IMR-90 (cell line): ENCODE data around the gene ADD3. TPM values are rescaled to one million over a fixed set of nuclear protein-coding genes. Genes with fewer than 3 reads are reported as not detected.

Experiments used
- ATAC-seq: fragments of 200-7000 bp; cut with Tn5 transposase; 2 replicates; pipeline ENCODE4 v1.9.1; 2020; ENCODE audit warnings: low read depth, mild to moderate bottlenecking, moderate library complexity
- BruUV-seq: library from RNA; stranded (reverse); fragments of 400-500 nt; replicated peaks from 2 replicates; lab custom pipeline; 2021; lab: Mats Ljungman, UMichigan
- CTCF ChIA-PET: fragments of 300-600 bp; formaldehyde crosslinking; extraction: SDS; loops from one replicate; lab custom pipeline; 2021; ENCODE audit warnings: antibody characterized with exemption; lab: Yijun Ruan, JAX
- POLR2A ChIA-PET: fragments of 300-600 bp; sonication (Branson Sonifier 250); formaldehyde crosslinking; loops from one replicate; lab custom pipeline; 2022; ENCODE audit warnings: antibody characterized with exemption; ENCODE audit not compliant: unreplicated experiment; lab: Charles Lee
- DNase-seq: peaks from one replicate; pipeline ENCODE4 v3.0.0; 2013
- H2AFZ ChIP-seq: replicated peaks from 2 replicates; pipeline ENCODE3; 2013; ENCODE audit warnings: low read length, mild to moderate bottlenecking; ENCODE audit not compliant: poor library complexity
- H2AK5ac ChIP-seq: 2 replicates; pipeline ENCODE4 v1.6.1; 2013; ENCODE audit warnings: low read depth, low read length, inconsistent platforms
- H2AK9ac ChIP-seq: replicated peaks from 2 replicates; pipeline ENCODE3; 2013; ENCODE audit warnings: mild to moderate bottlenecking, low read depth, low read length, moderate library complexity; ENCODE audit not compliant: poor library complexity
- H2BK120ac ChIP-seq: 2 replicates; pipeline ENCODE4 v1.6.1; 2013; ENCODE audit warnings: low read depth, low read length, inconsistent platforms
- H2BK15ac ChIP-seq: 3 replicates; pipeline ENCODE4 v1.6.1; 2013; ENCODE audit warnings: low read depth, low read length, inconsistent platforms
- H2BK20ac ChIP-seq: 2 replicates; pipeline ENCODE4 v1.6.1; 2013; ENCODE audit warnings: low read depth, mild to moderate bottlenecking, inconsistent platforms, low read length, moderate library complexity
- H2BK5ac ChIP-seq: 2 replicates; pipeline ENCODE4 v1.6.1; 2013; ENCODE audit warnings: mild to moderate bottlenecking, low read depth, low read length, inconsistent platforms; ENCODE audit not compliant: poor library complexity, severe bottlenecking
- H3K14ac ChIP-seq: replicated peaks from 2 replicates; pipeline ENCODE4 v1.6.1; 2013; ENCODE audit warnings: low read depth, low read length, inconsistent platforms
- H3K18ac ChIP-seq: 2 replicates; pipeline ENCODE4 v1.6.1; 2013; ENCODE audit warnings: low read depth, low read length, control low read depth
- H3K23ac ChIP-seq: 2 replicates; pipeline ENCODE4 v1.6.1; 2013; ENCODE audit warnings: low read depth, low read length, inconsistent platforms
- H3K27ac ChIP-seq: 2 replicates; pipeline ENCODE4 v1.5.1; 2013; ENCODE audit warnings: mild to moderate bottlenecking, control low read depth, low read length; ENCODE audit not compliant: insufficient read depth
- H3K27me3 ChIP-seq: 2 replicates; pipeline ENCODE4 v1.6.1; 2013; ENCODE audit warnings: low read length; ENCODE audit not compliant: control insufficient read depth, insufficient read depth
- H3K36me3 ChIP-seq: 2 replicates; pipeline ENCODE4 v1.6.1; 2013; ENCODE audit warnings: low read length, mixed read lengths; ENCODE audit not compliant: control insufficient read depth, insufficient read depth
- H3K4ac ChIP-seq: 2 replicates; pipeline ENCODE4 v1.6.1; 2013; ENCODE audit warnings: low read depth, low read length, inconsistent platforms
- H3K4me1 ChIP-seq: 2 replicates; pipeline ENCODE4 v1.6.1; 2013; ENCODE audit warnings: low read length, mixed read lengths; ENCODE audit not compliant: control insufficient read depth, insufficient read depth
- H3K4me2 ChIP-seq: 2 replicates; pipeline ENCODE4 v1.6.1; 2013; ENCODE audit warnings: low read depth, mild to moderate bottlenecking, control low read depth, low read length, moderate library complexity
- H3K4me3 ChIP-seq: 2 replicates; pipeline ENCODE4 v1.5.1; 2013; ENCODE audit warnings: low read depth, mild to moderate bottlenecking, control low read depth, low read length, moderate library complexity; ENCODE audit not compliant: insufficient read depth
- H3K56ac ChIP-seq: 2 replicates; pipeline ENCODE4 v1.6.1; 2013; ENCODE audit warnings: low read length, inconsistent platforms; ENCODE audit not compliant: insufficient read depth; ENCODE audit errors: extremely low read depth
- H3K79me1 ChIP-seq, 2 experiments: 2 replicates each; pipeline ENCODE4 v1.6.1; 2013; ENCODE audit warnings: low read length in 2 of 2, inconsistent platforms in 1 of 2, low read depth in 1 of 2
- H3K9ac ChIP-seq: 2 replicates; pipeline ENCODE4 v1.6.1; 2013; ENCODE audit warnings: low read depth, low read length, control low read depth
- H3K9me1 ChIP-seq: 2 replicates; pipeline ENCODE4 v1.6.1; 2013; ENCODE audit warnings: low read length, inconsistent platforms; ENCODE audit not compliant: insufficient read depth
- H3K9me3 ChIP-seq: 2 replicates; pipeline ENCODE4 v1.6.1; 2013; ENCODE audit warnings: low read length; ENCODE audit not compliant: control insufficient read depth, insufficient read depth
- H4K20me1 ChIP-seq: 2 replicates; pipeline ENCODE4 v1.6.1; 2013; ENCODE audit warnings: low read length, inconsistent platforms; ENCODE audit not compliant: insufficient read depth
- H4K5ac ChIP-seq: 2 replicates; pipeline ENCODE4 v1.6.1; 2013; ENCODE audit warnings: mild to moderate bottlenecking, low read depth, low read length, control low read depth
- H4K8ac ChIP-seq, 2 experiments: 2 replicates each; pipeline ENCODE4 v1.6.1; 2013; ENCODE audit warnings: low read depth in 2 of 2, low read length in 2 of 2, control low read depth in 1 of 2, inconsistent platforms in 1 of 2
- H4K91ac ChIP-seq: 2 replicates; pipeline ENCODE4 v1.6.1; 2013; ENCODE audit warnings: low read depth, low read length, inconsistent platforms; ENCODE audit not compliant: insufficient read depth
- FOS ChIP-seq: fragments of 150-350 bp; IDR thresholded peaks from 2 replicates; pipeline ENCODE4 v1.6.1; 2016; ENCODE audit warnings: low read depth, low read length
- MAFK ChIP-seq: IDR thresholded peaks from 2 replicates; pipeline ENCODE4 v1.6.1; 2012; ENCODE audit warnings: low read depth, low read length, improper control_type of control experiment
- RCOR1 ChIP-seq: IDR thresholded peaks from 2 replicates; pipeline ENCODE4 v1.6.1; 2012; ENCODE audit warnings: mild to moderate bottlenecking, low read length, improper control_type of control experiment; ENCODE audit not compliant: insufficient replicate concordance
- WGBS, 2 experiments: methylation state at CpG; one replicate each; pipeline versions ENCODE4 v1.1.5 to v1.1.7; 2013; ENCODE audit warnings: missing lambda C conversion rate in 2 of 2; ENCODE audit not compliant: insufficient read length in 1 of 2; ENCODE audit errors: extremely low coverage in 2 of 2; 5-methylcytosine and 5-hydroxymethylcytosine counted together
- dilution Hi-C: fragments of 300-500 bp; cut with HindIII; formaldehyde crosslinking; loops from one replicate; pipeline ENCODE4 v1.14.3; 2018; ENCODE audit warnings: low sequenced_read_pairs; ENCODE audit not compliant: unreplicated experiment
- in situ Hi-C: fragments of 300-500 bp; cut with MboI; formaldehyde crosslinking; loops from 3 replicates; pipeline ENCODE4 v1.14.3; 2019; ENCODE audit warnings: low sequenced_read_pairs, inconsistent platforms, mixed read lengths
- intact Hi-C: fragments of 100-400 bp; cut with micrococcal nuclease; formaldehyde crosslinking; loops from 2 replicates; pipeline ENCODE4 v1.10.0; 2022
- polyA plus RNA-seq, 3 experiments: library from polyadenylated mRNA; depleted of rRNA; stranded (reverse); fragments of >200 nt; gene quantifications; 2 replicates each; pipeline ENCODE4 v1.2.3, GENCODE V29; 2012; ENCODE audit warnings: low replicate concordance in 1 of 3
- total RNA-seq: library from RNA; depleted of rRNA; stranded (reverse); fragments of >200 nt; gene quantifications from 2 replicates; pipeline ENCODE4 v1.2.3, GENCODE V29; 2012

Gene ADD3
- total and polyA plus RNA-seq, 2 of the 4 experiments (the other 2 are of a cell fraction), result 138 to 212 TPM

GRCh38 chr10:109982123-109982522 is 25.7 kb upstream of the ADD3 start:
- no peak overlapping the region; the same call in 1 of the 2 replicates for H3K27ac ChIP-seq
- DNase-seq, result no peak
- H3K14ac ChIP-seq, result no peak overlapping the region
- H3K9me1 ChIP-seq, result peaks cover 6% of the 10 kb centered on the region
- ChIA-PET POLR2A (no interaction called here), CTCF (interaction anchor here (1.6 kb wide), 1 partner anchor 14 kb away, joined by 3 read pairs; no protein-coding TSS in a partner anchor)
- peak overlapping the region; percentile 24; the same call in 1 of the 2 replicates for H3K18ac ChIP-seq
- H4K91ac ChIP-seq, result no peak overlapping the region
- 83% methylated on average over 1 of the region's 3 CpGs; no CpG with 5 or more reads in 1 of the 2 experiments for WGBS, 2 experiments
- TF ChIP-seq MAFK (no peak), RCOR1 (no peak), FOS (no peak)
- H3K4ac ChIP-seq, result no peak overlapping the region; the same call in 1 of the 2 replicates
- no peak overlapping the region for H2AK9ac ChIP-seq
- BruUV-seq, result no TSS peak
- no peak overlapping the region for H3K56ac ChIP-seq
- H4K5ac ChIP-seq, result no peak overlapping the region
- no peaks in the 10 kb centered on the region for H3K9me3 ChIP-seq
- in situ Hi-C loops (no loop called here), intact Hi-C loops (loop anchor here (2.0 kb wide), 1 partner anchor 15 kb away; no protein-coding TSS in a partner anchor), dilution Hi-C loops (no loop called here)
- 0 out of 2 replicates have a peak, but pooled peaks have one; percentile 35 for ATAC-seq
- H2BK15ac ChIP-seq, result no peak overlapping the region
- H2AFZ ChIP-seq, result no peak overlapping the region
- H2BK5ac ChIP-seq, result no peak overlapping the region
- H2BK20ac ChIP-seq, result no peak overlapping the region; the same call in 1 of the 2 replicates
- H3K36me3 ChIP-seq, result no peaks in the 10 kb centered on the region
- H2AK5ac ChIP-seq, result no peak overlapping the region
- no peak overlapping the region for H3K9ac ChIP-seq
- H4K8ac ChIP-seq, result no peak overlapping the region
- no peak overlapping the region for H3K4me3 ChIP-seq
- H4K20me1 ChIP-seq, result no peaks in the 10 kb centered on the region
- no peaks in the 10 kb centered on the region for H3K27me3 ChIP-seq
- no peak overlapping the region for H3K23ac ChIP-seq
- H3K4me1 ChIP-seq, result peaks cover 4% of the 10 kb centered on the region; the same call in 1 of the 2 replicates
- H2BK120ac ChIP-seq, result no peak overlapping the region
- H3K79me1 ChIP-seq, result no peaks in the 10 kb centered on the region
- no peak overlapping the region for H3K4me2 ChIP-seq
